Natural killer cell (primary cell): ENCODE measurements around the gene LPAR2. TPM values are rescaled to one million over a fixed set of nuclear protein-coding genes. Genes with fewer than 3 reads are reported as not detected.
A peak's percentile ranks its signal among the peaks of the same experiment; 100 is the strongest.

Experiments
- ATAC-seq, 3 donors: fragments of 150-1000 bp in 2 of 3; fragments of 200-7000 bp in 1 of 3; cut with Tn5 transposase; 1 replicate in 1 of 3; 2 replicates in 2 of 3; pipeline ENCODE4 v1.10.0; 2021; ENCODE audit warnings: mild to moderate bottlenecking in 2 of 3, moderate library complexity in 2 of 3
- DNase-seq, 2 donors: peaks; one replicate each; pipeline versions ENCODE4 v3.0.0 to v3.0.0-alpha.2; 2013 to 2021; ENCODE audit warnings: mixed read lengths in 1 of 2
- H3K27ac ChIP-seq: one replicate; pipeline ENCODE4 v1.5.1; 2013; ENCODE audit warnings: mild to moderate bottlenecking, low read length
- H3K27me3 ChIP-seq: one replicate; pipeline ENCODE4 v1.6.1; 2013; ENCODE audit warnings: low read length; ENCODE audit not compliant: control insufficient read depth, insufficient read depth
- H3K36me3 ChIP-seq: one replicate; pipeline ENCODE4 v1.6.1; 2013; ENCODE audit warnings: low read length; ENCODE audit not compliant: control insufficient read depth, insufficient read depth
- H3K4me1 ChIP-seq: one replicate; pipeline ENCODE4 v1.6.1; 2013; ENCODE audit warnings: low read length; ENCODE audit not compliant: control insufficient read depth, insufficient read depth
- H3K4me3 ChIP-seq: one replicate; pipeline ENCODE4 v1.5.1; 2013; ENCODE audit warnings: low read length
- H3K9me3 ChIP-seq: one replicate; pipeline ENCODE4 v1.6.1; 2013; ENCODE audit warnings: low read length; ENCODE audit not compliant: control insufficient read depth, insufficient read depth
- H3K27ac Mint-ChIP-seq, 2 donors: one replicate each; pipeline ENCODE4 v1.8.0; 2022; ENCODE audit warnings: mild to moderate bottlenecking in 2 of 2, mixed read lengths in 2 of 2, moderate library complexity in 1 of 2
- H3K27me3 Mint-ChIP-seq, 2 donors: one replicate each; pipeline ENCODE4 v1.8.0; 2022; ENCODE audit warnings: low read depth in 2 of 2, mixed read lengths in 2 of 2
- H3K36me3 Mint-ChIP-seq: one replicate; pipeline ENCODE4 v1.8.0; 2022; ENCODE audit warnings: mixed read lengths
- H3K4me1 Mint-ChIP-seq, 2 donors: one replicate each; pipeline ENCODE4 v1.8.0; 2022; ENCODE audit warnings: mixed read lengths in 2 of 2
- H3K4me3 Mint-ChIP-seq: one replicate; pipeline ENCODE4 v1.8.0; 2022; ENCODE audit warnings: mild to moderate bottlenecking, moderate library complexity, mixed read lengths
- H3K9me3 Mint-ChIP-seq, 2 donors: one replicate each; pipeline ENCODE4 v1.8.0; 2022; ENCODE audit warnings: mixed read lengths in 2 of 2
- WGBS: methylation state at CpG from one replicate; pipeline ENCODE4 v1.1.7; 2013; ENCODE audit warnings: missing lambda C conversion rate; ENCODE audit not compliant: insufficient coverage; 5-methylcytosine and 5-hydroxymethylcytosine counted together
- intact Hi-C: fragments of 100-400 bp; cut with micrococcal nuclease; formaldehyde crosslinking; loops from one replicate; pipeline ENCODE4 v1.14.2; 2022
- total RNA-seq, 4 donors: library from RNA; stranded (reverse); fragments of 120-200 nt in 1 of 4; gene quantifications; one replicate each; pipeline versions ENCODE4 v1.2.3 to v1.2.4, GENCODE V29; 2013 to 2022
- TF ChIP-seq, protein P1 (sequence below): fragments of 200-600 bp; IDR thresholded peaks from one replicate; pipeline ENCODE4 v1.8.0; 2022; ENCODE audit warnings: antibody characterized with exemption

Gene LPAR2
- total RNA-seq, 3 donors from 2014 or later (not counting 1 experiment from before 2014, with no cell fraction given) = 52.1 to 81.5 (median 56.4) TPM

GRCh38 chr19:19619849-19620210, 8.2 kb downstream of the LPAR2 start:
- Mint-ChIP-seq H3K27ac (peak overlapping the region; percentile 29 to 94), H3K4me1 (peaks cover 35 to 39% of the 10 kb centered on the region in 2 donors), H3K4me3 (no peak overlapping the region), H3K9me3 (no peaks in the 10 kb centered on the region), H3K36me3 (no peaks in the 10 kb centered on the region), H3K27me3 (no peaks in the 10 kb centered on the region)
- intact Hi-C loops = loop anchor here (2.0 kb wide), 1 partner anchor 201 kb away; the partner anchor contains the start of gene ZNF506
- no peaks in the 10 kb centered on the region for H3K27me3 ChIP-seq
- H3K27ac ChIP-seq = no peak overlapping the region
- H3K4me1 ChIP-seq = peaks cover 29% of the 10 kb centered on the region
- H3K4me3 ChIP-seq = no peak overlapping the region
- DNase-seq = no peak
- TF ChIP-seq, protein P1, sequence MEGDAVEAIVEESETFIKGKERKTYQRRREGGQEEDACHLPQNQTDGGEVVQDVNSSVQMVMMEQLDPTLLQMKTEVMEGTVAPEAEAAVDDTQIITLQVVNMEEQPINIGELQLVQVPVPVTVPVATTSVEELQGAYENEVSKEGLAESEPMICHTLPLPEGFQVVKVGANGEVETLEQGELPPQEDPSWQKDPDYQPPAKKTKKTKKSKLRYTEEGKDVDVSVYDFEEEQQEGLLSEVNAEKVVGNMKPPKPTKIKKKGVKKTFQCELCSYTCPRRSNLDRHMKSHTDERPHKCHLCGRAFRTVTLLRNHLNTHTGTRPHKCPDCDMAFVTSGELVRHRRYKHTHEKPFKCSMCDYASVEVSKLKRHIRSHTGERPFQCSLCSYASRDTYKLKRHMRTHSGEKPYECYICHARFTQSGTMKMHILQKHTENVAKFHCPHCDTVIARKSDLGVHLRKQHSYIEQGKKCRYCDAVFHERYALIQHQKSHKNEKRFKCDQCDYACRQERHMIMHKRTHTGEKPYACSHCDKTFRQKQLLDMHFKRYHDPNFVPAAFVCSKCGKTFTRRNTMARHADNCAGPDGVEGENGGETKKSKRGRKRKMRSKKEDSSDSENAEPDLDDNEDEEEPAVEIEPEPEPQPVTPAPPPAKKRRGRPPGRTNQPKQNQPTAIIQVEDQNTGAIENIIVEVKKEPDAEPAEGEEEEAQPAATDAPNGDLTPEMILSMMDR = no peak
- WGBS = 96% methylated on average over 7 of the region's 7 CpGs
- no peaks in the 10 kb centered on the region for H3K36me3 ChIP-seq
- no peaks in the 10 kb centered on the region for H3K9me3 ChIP-seq
- ATAC-seq = no peak

- Mint-ChIP-seq H3K27me3 (no peaks in the 10 kb centered on the region), H3K36me3 (no peaks in the 10 kb centered on the region), H3K9me3 (no peaks in the 10 kb centered on the region), H3K4me1 (peaks cover 35 to 39% of the 10 kb centered on the region in 2 donors), H3K27ac (peak overlapping the region; percentile 90 to 94), H3K4me3 (peak overlapping the region; percentile 92)
- intact Hi-C loops = loop anchor here (2.0 kb wide), 1 partner anchor 201 kb away; the partner anchor contains the start of gene ZNF506
- Histone ChIP-seq H3K36me3 (no peaks in the 10 kb centered on the region), H3K27me3 (no peaks in the 10 kb centered on the region), H3K27ac (peak overlapping the region; percentile 47), H3K9me3 (no peaks in the 10 kb centered on the region), H3K4me1 (peaks cover 34% of the 10 kb centered on the region), H3K4me3 (peak overlapping the region; percentile 22)
- DNase-seq = no peak
- WGBS = 82% methylated on average over 21 of the region's 21 CpGs
- TF ChIP-seq, protein P1 = no peak
- no peak for ATAC-seq
Observed at GRCh38 chr19:19619181-19619848, 8.7 kb downstream of the LPAR2 start.

DNA sequence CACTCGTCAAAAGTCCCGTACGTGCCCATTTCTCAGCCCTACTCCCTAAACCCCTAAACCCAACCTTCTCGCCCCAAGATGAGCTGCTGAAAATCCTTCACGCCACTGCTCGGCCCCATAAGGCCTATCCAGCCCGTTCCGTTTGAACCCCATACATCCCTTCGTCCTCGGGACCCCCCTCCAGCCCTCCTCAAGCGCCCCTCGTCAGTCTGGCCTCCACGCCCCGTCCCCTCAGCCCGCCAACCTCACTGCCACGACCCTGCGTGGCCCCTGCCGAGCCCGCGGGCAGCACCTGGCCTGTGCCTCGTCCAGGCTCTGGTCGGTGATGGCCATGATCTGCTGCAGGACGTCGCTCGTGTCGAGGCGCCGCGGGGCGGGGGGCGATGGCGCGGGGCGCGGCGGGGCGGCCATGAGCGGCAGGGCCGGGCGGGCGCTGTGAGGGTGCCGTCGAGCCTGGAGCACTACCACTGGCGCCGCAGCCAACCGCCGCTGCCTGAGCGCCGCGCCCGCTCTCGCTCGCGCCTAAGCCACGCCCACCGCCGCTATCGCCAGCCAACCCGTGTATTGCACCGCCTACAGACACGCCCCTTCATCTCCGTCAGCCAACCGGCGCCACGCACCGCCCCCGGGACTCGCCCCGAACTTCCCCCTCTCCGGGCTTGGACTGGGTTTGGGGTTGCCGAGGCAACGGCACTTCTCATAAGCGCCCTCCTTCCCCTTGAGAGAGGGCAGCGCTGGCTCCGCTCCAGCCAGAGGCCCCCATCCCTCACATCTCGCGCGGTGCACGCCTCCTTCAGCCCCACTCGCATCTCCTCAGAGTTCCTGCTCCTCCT, 9.6 kb downstream of the LPAR2 start, which contains the start of gene PBX4:
Gene PBX4 (minus strand): TSS at position 469 of the 833 bp plus-strand sequence. CDS start 58 bp downstream, at position 411.
- intact Hi-C loops = loop anchor here (1.0 to 2.0 kb wide), 3 partner anchors 10 to 202 kb away; partner anchors contain the start of genes GMIP, LPAR2 and ZNF506
- Histone ChIP-seq H3K27ac (peak within 1 kb of the TSS; percentile 67), H3K4me3 (peak within 1 kb of the TSS; percentile 50), H3K36me3 (no peaks in the 10 kb centered on the region), H3K9me3 (no peaks in the 10 kb centered on the region), H3K27me3 (no peaks in the 10 kb centered on the region), H3K4me1 (peaks cover 39% of the 10 kb centered on the region)
- 7% methylated on average over 80 of the region's 80 CpGs for WGBS
- no peaks in the 10 kb centered on the region for H3K36me3 Mint-ChIP-seq
- peak; percentile 91 to 99 (median 94) for ATAC-seq
- TF ChIP-seq, protein P1 = no peak
- peak within 1 kb of the TSS; percentile 92 for H3K4me3 Mint-ChIP-seq
- no peaks in the 10 kb centered on the region for H3K27me3 Mint-ChIP-seq
- DNase-seq = peak; percentile 98 to 100
- no peaks in the 10 kb centered on the region for H3K9me3 Mint-ChIP-seq
- H3K4me1 Mint-ChIP-seq = peaks cover 39 to 45% of the 10 kb centered on the region in 2 donors
- H3K27ac Mint-ChIP-seq = peak within 1 kb of the TSS; percentile 90 to 94
